GM23338 (cell line): Measurements from ENCODE around the gene CUEDC1. TPM values are rescaled to one million over a fixed set of nuclear protein-coding genes. Genes with fewer than 3 reads are reported as not detected.

Experiments used
- ATAC-seq: fragments of 200-7000 bp; cut with Tn5 transposase; 3 replicates; pipeline ENCODE4 v1.9.1; 2020
- DNase-seq: peaks from one replicate; pipeline ENCODE4 v3.0.0-alpha.2; 2015; ENCODE audit warnings: low spot score
- H2AFZ ChIP-seq: fragments of 200-600 bp; sonication (generic); 2 replicates; pipeline ENCODE4 v1.8.0; 2016; ENCODE audit warnings: antibody characterized with exemption, mild to moderate bottlenecking, moderate library complexity
- H3F3A ChIP-seq: fragments of 200-600 bp; sonication (generic); replicated peaks from 2 replicates; pipeline ENCODE4 v1.8.0; 2017; ENCODE audit warnings: antibody characterized with exemption, mixed run types, low read depth
- H3K27ac ChIP-seq: fragments of 200-600 bp; sonication (generic); 2 replicates; pipeline ENCODE4 v1.6.1; 2016; ENCODE audit warnings: low read depth
- H3K27me3 ChIP-seq: fragments of 200-600 bp; sonication (generic); 2 replicates; pipeline ENCODE4 v1.8.0; 2016; ENCODE audit warnings: mild to moderate bottlenecking, mixed run types, moderate library complexity; ENCODE audit not compliant: insufficient read depth
- H3K36me3 ChIP-seq: fragments of 200-600 bp; sonication (generic); 2 replicates; pipeline ENCODE4 v1.8.0; 2016; ENCODE audit warnings: mild to moderate bottlenecking; ENCODE audit not compliant: insufficient read depth
- H3K4me1 ChIP-seq: fragments of 200-600 bp; sonication (generic); 2 replicates; pipeline ENCODE4 v1.8.0; 2016; ENCODE audit warnings: mild to moderate bottlenecking, moderate library complexity; ENCODE audit not compliant: insufficient read depth
- H3K4me2 ChIP-seq: fragments of 200-600 bp; sonication (generic); 2 replicates; pipeline ENCODE4 v1.7.1; 2017; ENCODE audit warnings: mixed run types
- H3K4me3 ChIP-seq: fragments of 200-600 bp; sonication (generic); 2 replicates; pipeline ENCODE4 v1.6.1; 2016; ENCODE audit warnings: mixed run types
- H3K79me2 ChIP-seq: fragments of 200-600 bp; sonication (generic); replicated peaks from 2 replicates; pipeline ENCODE4 v1.8.0; 2017; ENCODE audit warnings: mild to moderate bottlenecking; ENCODE audit not compliant: insufficient read depth
- H3K9me2 ChIP-seq: fragments of 200-600 bp; sonication (generic); 2 replicates; pipeline ENCODE4 v1.8.0; 2017; ENCODE audit not compliant: insufficient read depth
- H4K20me1 ChIP-seq: fragments of 200-600 bp; sonication (generic); replicated peaks from 2 replicates; pipeline ENCODE4 v1.8.0; 2017; ENCODE audit warnings: mild to moderate bottlenecking; ENCODE audit not compliant: insufficient read depth
- H3K27ac Mint-ChIP-seq: 2 replicates; pipeline ENCODE4 v1.8.0; 2020; ENCODE audit warnings: inconsistent platforms, mild to moderate bottlenecking, moderate library complexity, mixed read lengths
- H3K27me3 Mint-ChIP-seq: 3 replicates; pipeline ENCODE4 v1.8.0; 2022; ENCODE audit warnings: low read depth, mild to moderate bottlenecking, moderate library complexity, mixed read lengths, inconsistent platforms; ENCODE audit not compliant: insufficient read depth, poor library complexity
- H3K36me3 Mint-ChIP-seq: 3 replicates; pipeline ENCODE4 v1.8.0; 2021; ENCODE audit warnings: low read depth, mild to moderate bottlenecking, inconsistent platforms, moderate library complexity, mixed read lengths
- H3K4me1 Mint-ChIP-seq: 3 replicates; pipeline ENCODE4 v1.8.0; 2020; ENCODE audit warnings: mild to moderate bottlenecking, inconsistent platforms, mixed read lengths
- H3K4me3 Mint-ChIP-seq: 3 replicates; pipeline ENCODE4 v1.8.0; 2021; ENCODE audit warnings: moderate library complexity, mild to moderate bottlenecking, inconsistent platforms, mixed read lengths
- H3K9me3 Mint-ChIP-seq: 3 replicates; pipeline ENCODE4 v1.8.0; 2020; ENCODE audit warnings: moderate library complexity, mild to moderate bottlenecking, inconsistent platforms, mixed read lengths
- JUNB ChIP-seq: IDR thresholded peaks from one replicate; pipeline ENCODE4 v1.6.1; 2016; ENCODE audit warnings: antibody characterized with exemption; ENCODE audit not compliant: unreplicated experiment
- POLR2AphosphoS5 ChIP-seq: IDR thresholded peaks from 2 replicates; pipeline ENCODE4 v1.6.1; 2016; ENCODE audit warnings: antibody characterized with exemption, low read depth
- STAT1 ChIP-seq: IDR thresholded peaks from one replicate; pipeline ENCODE4 v1.6.1; 2016; ENCODE audit warnings: antibody characterized with exemption; ENCODE audit not compliant: unreplicated experiment
- ZNF331 ChIP-seq: fragments of 250-450 bp; sonication (Bioruptor Pico); IDR thresholded peaks from 2 replicates; pipeline ENCODE4 v1.5.0; 2020; ENCODE audit warnings: low read depth, mild to moderate bottlenecking, moderate library complexity
- polyA plus RNA-seq: library from polyadenylated mRNA; unstranded; fragments of >200 nt; fragmentation: Nextera tagmentation; extraction: Ambion mirVana; gene quantifications from 2 replicates; pipeline ENCODE4 v1.2.1, GENCODE V29; 2016
- total RNA-seq: library from RNA; depleted of rRNA; stranded (reverse); fragments of >200 nt; shearing (Covaris generic); gene quantifications from 2 replicates; pipeline ENCODE4 v1.2.3, GENCODE V29; 2014
- TF ChIP-seq, protein P1 (sequence below): IDR thresholded peaks from one replicate; pipeline ENCODE4 v1.6.1; 2018; ENCODE audit warnings: antibody characterized with exemption; ENCODE audit not compliant: unreplicated experiment

The CUEDC1 gene
- total and polyA plus RNA-seq, 2 experiments from 2014 or later, result 3.0 to 7.7 TPM

DNA sequence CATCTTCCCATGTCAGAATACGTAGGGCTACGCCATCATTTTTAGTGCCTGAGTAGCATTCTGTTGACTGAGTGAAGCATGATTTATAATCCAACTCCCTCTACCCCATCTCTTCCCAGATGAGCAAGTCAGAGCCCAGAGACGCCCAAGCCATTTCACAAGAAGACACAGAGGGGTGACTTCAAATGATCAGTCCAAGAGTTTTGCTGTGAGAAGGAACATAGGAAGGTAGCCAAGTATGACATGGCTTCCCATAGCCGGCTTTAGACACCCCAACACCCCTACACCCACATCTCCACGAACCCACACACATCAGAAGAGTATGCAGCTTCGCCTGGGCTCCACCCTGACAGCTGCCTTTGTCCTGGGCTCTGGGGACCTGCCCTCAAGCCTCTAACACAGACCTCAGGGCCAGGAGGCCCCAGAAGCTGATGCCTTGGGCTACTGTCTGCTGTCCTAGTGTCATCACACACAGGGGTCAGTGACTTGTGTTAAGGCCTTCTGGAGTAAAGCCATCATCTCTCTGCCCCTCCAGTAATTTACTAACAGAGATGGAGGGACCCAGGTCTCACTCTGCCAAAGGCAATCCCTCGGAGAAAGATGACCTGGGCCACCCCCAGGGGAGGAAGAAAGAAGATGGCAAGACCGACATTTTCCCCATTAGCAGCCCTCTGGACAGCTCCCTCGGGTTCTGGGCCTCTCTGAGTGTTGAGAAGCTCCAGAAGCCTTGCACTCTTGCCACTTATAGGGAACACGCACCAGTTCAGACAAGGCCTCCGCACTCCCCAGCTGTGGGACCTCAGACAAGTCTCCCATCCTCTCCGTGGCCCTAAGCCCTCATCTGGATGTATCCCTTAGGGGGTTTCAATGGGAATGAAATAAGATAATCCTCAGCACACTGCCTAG, 66.6 kb downstream of the CUEDC1 start:
- H3K27ac Mint-ChIP-seq, result no peak overlapping the region; the same call in 1 of the 2 replicates
- no peak for DNase-seq
- Histone ChIP-seq H2AFZ (no peak overlapping the region), H3K4me3 (no peak overlapping the region), H3K27ac (no peak overlapping the region), H3K79me2 (no peaks in the 10 kb centered on the region), H3F3A (no peaks in the 10 kb centered on the region), H3K36me3 (no peaks in the 10 kb centered on the region), H3K4me1 (peaks cover 10% of the 10 kb centered on the region), H4K20me1 (no peaks in the 10 kb centered on the region), H3K9me2 (0 out of 2 replicates have a peak, but pooled peaks cover 3% of the 10 kb centered on the region), H3K4me2 (no peak overlapping the region), H3K27me3 (no peaks in the 10 kb centered on the region)
- peaks cover 11% of the 10 kb centered on the region for H3K4me1 Mint-ChIP-seq
- no peak for TF ChIP-seq JUNB
- TF ChIP-seq POLR2AphosphoS5, result no peak
- no peak for TF ChIP-seq STAT1
- 0 out of 3 replicates have a peak, but pooled peaks cover 2% of the 10 kb centered on the region for H3K36me3 Mint-ChIP-seq
- no peak overlapping the region for H3K4me3 Mint-ChIP-seq
- H3K27me3 Mint-ChIP-seq, result peaks cover 9% of the 10 kb centered on the region
- H3K9me3 Mint-ChIP-seq, result no peaks in the 10 kb centered on the region; the same call in 2 of the 3 replicates
- no peak for ATAC-seq

DNA sequence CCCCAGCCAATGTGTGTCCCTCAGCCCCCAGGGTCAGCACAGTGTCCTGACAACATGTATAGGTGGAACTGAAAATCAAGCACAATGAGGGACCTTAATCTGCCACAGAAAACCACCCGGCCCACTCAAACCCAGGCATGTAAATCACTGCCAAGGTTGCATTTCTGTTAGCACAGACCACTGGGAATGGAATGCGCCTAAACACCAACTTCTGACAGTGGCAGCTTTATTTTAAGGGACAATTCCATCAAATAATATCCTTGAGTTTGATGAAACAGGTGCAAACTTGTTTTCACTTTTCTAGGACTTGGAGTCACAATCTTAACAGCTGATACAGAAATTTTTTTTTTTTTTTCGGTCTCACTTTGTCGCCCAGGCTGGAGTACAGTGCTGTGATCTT, 68.1 kb downstream of the CUEDC1 start:
- H3F3A ChIP-seq, result 0 out of 2 replicates have a peak, but pooled peaks cover 2% of the 10 kb centered on the region
- H3K9me2 ChIP-seq, result 0 out of 2 replicates have a peak, but pooled peaks cover 3% of the 10 kb centered on the region
- no peaks in the 10 kb centered on the region for H3K36me3 ChIP-seq
- no peaks in the 10 kb centered on the region for H3K79me2 ChIP-seq
- Mint-ChIP-seq H3K9me3 (peaks cover 9% of the 10 kb centered on the region; the same call in 2 of the 3 replicates), H3K36me3 (peaks cover 13% of the 10 kb centered on the region), H3K4me3 (no peak overlapping the region), H3K4me1 (peaks cover 2% of the 10 kb centered on the region; the same call in 2 of the 3 replicates), H3K27me3 (peaks cover 11% of the 10 kb centered on the region), H3K27ac (no peak overlapping the region)
- H3K4me2 ChIP-seq, result no peak overlapping the region
- H4K20me1 ChIP-seq, result no peaks in the 10 kb centered on the region
- no peak overlapping the region for H3K4me3 ChIP-seq
- no peak for DNase-seq
- no peak overlapping the region for H2AFZ ChIP-seq
- no peaks in the 10 kb centered on the region for H3K27me3 ChIP-seq
- TF ChIP-seq ZNF331 (CRISPR knock-in tag) (no peak), JUNB (no peak)
- TF ChIP-seq, protein P1, sequence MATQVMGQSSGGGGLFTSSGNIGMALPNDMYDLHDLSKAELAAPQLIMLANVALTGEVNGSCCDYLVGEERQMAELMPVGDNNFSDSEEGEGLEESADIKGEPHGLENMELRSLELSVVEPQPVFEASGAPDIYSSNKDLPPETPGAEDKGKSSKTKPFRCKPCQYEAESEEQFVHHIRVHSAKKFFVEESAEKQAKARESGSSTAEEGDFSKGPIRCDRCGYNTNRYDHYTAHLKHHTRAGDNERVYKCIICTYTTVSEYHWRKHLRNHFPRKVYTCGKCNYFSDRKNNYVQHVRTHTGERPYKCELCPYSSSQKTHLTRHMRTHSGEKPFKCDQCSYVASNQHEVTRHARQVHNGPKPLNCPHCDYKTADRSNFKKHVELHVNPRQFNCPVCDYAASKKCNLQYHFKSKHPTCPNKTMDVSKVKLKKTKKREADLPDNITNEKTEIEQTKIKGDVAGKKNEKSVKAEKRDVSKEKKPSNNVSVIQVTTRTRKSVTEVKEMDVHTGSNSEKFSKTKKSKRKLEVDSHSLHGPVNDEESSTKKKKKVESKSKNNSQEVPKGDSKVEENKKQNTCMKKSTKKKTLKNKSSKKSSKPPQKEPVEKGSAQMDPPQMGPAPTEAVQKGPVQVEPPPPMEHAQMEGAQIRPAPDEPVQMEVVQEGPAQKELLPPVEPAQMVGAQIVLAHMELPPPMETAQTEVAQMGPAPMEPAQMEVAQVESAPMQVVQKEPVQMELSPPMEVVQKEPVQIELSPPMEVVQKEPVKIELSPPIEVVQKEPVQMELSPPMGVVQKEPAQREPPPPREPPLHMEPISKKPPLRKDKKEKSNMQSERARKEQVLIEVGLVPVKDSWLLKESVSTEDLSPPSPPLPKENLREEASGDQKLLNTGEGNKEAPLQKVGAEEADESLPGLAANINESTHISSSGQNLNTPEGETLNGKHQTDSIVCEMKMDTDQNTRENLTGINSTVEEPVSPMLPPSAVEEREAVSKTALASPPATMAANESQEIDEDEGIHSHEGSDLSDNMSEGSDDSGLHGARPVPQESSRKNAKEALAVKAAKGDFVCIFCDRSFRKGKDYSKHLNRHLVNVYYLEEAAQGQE, result no peak
- H3K4me1 ChIP-seq, result no peaks in the 10 kb centered on the region; the same call in 1 of the 2 replicates
- H3K27ac ChIP-seq, result no peak overlapping the region
- ATAC-seq, result no peak
